ENCODE results near the gene SERTAD4.
"Not testable (repeated sequence)": the region's sequence is repeated elsewhere in the genome, so short reads cannot be mapped to it uniquely, and the experiment has no call there.

Gene SERTAD4

DNA sequence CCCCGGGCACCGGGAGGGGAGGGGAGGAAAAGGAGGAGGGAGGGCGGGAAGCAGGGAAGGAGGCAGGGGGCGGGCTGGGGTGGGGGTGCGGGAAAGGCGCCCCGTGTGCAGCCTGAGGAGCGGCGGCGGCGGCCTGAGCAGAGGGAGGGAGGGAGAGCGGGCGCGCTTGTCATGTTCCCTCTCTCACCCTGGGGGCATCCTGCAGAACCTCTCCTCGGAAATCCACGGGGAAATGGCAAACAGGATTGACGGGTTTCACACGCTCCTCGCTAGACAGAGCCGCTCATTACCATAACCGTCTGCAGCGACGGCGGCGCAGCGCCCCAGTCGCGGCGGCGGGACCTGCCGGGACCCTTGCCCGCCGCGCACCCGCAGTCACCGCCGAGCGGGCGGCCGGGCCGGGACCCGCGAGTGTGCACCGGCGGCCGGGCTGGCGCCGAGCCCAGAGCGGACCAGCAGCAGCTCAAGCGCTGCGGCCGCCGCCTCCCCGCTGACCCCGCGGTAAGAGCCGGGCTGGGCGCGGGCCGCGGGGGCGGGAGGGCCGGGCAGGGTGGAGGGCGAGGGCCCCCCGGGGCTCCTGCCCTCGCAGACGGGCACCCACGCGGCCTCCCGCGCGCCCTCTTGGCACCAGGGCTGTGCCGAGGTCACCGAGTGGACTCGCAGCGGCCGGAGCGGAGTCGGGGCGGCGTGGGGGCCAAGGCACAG is at the start of gene SERTAD4:
TSS of gene SERTAD4 (plus strand) at position 286 of the 705 bp plus-strand sequence. CDS start 5,165 bp downstream, outside the sequence.
- peak; percentile 71 to 92 for DNase-seq

DNA sequence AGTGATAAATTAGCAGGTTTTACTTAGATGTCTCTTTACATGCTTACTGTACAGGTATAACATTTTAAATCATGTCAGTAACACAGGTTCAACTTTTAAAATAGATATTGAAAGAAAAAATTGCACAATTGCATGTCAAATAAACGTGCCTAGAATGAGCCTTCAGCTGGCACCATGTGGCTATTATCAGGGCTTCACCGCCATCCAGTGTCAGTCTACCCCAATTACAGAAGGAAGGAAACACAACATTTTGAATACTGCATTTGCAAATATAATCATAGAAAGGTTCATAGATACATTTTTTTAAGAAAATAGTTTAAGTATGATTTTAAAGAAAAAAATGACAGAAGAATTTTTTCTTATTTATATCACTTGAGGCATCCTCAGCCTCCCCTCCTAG is 47.5 kb upstream of the SERTAD4 start:
- DNase-seq: no peak

DNA sequence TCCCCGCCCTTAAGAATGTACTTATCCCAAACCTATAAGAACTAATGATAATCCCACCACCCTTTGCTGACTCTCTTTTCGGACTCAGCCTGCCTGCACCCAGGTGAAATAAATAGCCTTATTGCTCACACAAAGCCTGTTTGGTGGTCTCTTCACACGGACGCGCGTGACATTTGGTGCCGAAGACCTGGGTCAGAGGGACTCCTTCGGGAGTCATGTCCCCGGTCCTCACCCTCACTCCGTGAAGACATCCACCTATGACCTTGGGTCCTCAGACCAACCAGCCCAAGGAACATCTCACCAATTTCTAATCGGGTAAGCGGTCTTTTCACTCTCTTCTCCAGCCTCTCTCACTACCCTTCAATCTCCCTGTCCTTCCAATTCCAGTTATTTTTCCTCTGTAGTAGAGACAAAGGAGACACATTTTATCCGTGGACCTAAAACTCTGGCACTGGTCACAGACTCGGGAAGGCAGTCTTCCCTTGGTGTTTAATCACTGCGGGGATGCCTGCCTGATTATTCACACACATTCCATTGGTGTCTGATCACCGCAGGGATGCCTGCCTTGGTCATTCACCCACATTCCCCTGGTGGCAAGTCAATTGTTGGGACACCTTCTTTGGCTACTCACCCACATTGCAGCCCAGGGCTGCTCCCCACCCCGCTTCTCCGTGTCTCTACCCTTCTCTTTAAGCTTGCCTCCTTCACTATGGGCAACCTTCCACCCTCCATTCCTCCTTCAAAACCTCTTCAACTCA is 44.6 kb upstream of the SERTAD4 start:
- not testable (repeated sequence) for DNase-seq

DNA sequence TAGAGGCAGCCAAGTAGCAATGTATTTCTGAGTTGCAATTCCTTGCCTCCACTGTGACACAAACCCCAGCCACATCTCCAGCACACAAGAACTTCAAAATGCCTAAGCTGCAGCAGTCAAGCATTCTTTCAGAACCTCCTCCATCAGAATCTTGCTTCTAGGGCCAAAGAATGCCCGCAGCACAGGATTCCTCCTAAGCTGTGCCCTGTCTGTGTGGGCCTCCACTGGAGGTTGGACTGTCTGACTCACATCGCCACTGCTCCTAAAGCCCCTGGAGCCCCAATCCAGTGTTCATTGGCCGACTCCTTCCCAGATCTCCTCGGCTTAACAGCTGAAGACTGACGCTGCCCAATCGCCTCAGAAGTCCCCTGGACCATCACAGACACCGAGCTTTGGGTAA is 43.2 kb upstream of the SERTAD4 start:
- no peak for DNase-seq

DNA sequence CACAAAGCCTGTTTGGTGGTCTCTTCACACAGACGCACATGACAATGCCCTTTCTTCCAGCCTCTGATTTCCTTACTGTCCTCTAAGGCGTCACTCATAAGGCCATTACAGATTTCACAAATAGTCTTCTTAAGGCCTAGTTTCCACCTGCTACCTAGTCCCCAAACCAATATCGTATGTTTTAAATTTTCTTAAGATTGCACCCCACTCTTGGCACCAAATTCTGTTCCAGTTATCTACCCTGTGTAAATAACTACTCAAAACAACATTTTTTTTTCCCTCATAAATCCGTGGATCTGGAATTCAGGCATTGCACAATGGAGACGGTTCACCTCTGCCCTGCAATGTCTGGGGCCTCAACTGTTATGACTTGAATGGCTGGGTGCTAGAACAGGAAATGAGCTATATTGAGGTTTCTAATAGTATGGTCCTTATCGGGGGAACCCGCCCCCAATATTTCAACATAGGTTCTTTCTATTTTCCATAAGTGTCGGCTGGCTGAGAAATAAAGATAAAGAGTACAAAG is 36.9 kb upstream of the SERTAD4 start:
- no peak for DNase-seq

DNA sequence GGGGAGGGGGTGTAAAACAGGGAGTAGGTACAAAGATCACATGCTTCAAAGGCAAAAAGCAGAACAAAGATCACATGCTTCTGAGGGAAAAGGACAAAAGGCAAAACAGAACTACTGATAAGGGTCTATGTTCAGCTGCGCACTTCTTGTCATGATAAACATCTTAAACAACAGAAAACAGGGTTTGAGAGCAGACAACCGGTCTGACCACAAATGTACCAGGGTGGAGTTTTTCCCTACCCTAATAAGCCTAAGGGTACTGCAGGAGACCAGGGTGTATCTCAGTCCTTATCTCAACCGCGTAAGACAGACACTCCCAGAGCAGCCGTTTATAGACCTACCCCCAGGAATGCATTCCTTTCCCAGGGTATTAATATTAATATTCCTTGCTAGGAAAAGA is 36.3 kb upstream of the SERTAD4 start:
- not testable (repeated sequence) for DNase-seq

DNA sequence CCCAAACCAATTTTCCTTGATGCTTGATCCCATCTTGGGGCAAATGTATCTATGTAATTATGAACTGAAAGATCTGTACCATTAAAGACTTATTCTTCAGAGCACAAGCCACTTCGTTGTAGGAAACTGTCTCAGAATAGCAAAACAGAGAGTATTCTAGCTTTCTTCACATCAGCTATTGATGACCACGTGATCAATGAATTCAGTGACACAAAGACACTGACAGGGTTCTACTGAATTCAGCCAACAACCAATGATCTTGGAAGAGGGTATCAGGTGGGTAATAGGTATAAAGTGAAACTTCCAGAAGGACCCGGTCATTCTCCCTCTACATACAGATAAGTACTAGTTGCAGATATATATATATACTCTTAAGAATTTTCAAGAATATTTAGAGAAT is 33.8 kb upstream of the SERTAD4 start:
- DNase-seq: no peak

DNA sequence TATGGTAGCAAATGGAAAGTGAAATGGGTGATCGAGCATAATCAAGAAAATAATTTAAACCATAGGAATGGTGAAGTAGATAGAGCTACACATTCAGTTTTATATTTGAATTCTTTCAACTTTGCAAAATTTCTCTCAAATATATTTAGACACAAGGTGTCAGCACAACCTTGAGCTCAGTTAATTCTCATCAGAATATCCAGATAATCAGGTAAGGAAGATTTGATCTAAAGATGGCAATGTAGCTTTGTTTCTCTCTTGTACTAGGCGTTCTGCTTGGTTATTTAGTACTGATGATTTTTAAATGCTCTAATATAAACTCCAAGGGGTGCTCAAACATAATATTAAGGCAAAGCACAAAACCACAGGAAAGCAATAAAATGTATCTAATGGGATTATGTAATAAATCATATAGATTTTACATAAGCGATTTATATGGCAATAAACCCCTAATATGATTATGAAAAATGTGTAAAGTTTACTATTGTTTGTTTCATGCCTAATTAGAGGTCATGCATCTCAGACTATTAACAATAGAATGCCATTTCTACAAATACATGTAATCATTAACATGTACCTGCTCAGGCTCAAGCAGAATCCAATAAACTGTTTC is 32.4 kb upstream of the SERTAD4 start:
- no peak for DNase-seq

DNA sequence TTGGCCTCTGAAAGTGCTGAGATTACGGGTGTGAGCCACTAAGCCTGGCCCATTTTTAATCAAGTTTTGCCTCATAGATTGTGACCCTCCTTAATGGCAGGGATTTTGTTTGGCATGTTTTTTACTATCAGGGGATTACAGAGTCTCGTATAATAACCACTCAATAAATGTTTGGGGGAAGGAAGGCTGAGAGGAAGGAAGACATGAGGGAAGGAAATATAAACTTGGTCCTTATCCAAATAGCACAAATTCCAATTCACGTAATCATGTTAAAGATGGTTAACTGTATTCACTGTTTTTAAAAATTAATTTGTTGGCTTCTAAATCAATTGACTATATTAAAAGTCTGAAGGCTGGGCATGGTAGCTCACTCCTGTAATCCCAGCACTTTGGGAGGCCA is 30.9 kb upstream of the SERTAD4 start:
- DNase-seq: no peak

DNA sequence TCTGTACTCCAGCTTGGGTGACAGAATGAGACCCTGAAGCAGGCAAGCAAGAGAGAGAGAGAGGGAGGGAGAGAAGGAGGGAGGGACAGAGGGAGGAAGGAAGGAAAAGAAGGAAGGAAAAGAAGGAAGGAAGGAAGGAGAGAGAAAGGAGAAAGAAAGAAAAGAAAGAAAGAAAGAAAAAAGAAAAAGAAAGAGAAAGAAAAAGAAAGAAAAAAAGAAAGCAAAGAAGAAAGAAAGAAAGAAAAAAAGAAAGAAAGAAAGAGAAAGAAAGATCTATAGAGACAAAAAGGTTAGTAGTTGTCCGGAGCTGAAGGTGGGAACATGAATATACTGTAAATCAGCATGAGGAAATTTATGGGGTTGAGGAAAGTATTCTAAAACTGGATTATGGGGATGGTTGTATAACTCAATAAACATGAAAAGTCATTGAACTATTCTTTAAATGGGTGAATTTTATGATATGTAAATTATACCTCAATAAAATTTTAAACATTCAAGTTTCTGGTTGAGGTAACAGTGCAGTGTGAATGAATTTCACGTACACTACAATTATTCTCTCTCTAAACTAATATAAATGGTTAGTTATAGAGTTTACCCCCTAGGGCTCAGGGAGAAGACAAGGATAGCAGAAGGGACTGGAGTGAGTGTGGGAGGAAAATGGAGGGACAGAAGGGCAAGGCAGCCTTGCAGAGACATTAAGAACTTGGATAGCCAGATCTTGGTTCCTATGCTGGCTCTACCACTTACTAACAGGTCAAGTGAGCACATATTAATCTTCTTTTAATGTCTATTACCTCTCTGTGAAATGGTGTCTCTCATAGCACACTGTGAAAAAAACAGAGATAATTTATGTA is 24.8 kb upstream of the SERTAD4 start:
- DNase-seq: no peak

DNA sequence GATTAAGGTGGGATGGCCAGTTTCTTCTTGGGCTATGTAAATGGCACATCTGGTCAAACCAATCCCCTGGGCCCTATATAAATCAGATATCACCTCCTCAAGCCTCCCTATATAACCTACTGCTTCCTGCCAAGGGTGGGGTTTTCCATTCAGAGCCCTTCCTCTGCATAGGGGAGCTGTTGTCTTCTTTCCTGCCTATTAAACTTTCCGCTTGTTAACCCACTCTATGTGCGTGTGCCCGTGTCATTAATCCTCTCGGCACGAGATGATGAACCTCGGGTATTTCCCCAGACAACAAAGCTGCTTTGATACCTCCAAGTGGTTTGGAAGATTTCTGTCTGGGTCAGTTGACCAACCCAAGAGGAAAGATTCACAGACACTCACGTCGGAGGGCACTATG is 19.3 kb upstream of the SERTAD4 start:
- no peak for DNase-seq

DNA sequence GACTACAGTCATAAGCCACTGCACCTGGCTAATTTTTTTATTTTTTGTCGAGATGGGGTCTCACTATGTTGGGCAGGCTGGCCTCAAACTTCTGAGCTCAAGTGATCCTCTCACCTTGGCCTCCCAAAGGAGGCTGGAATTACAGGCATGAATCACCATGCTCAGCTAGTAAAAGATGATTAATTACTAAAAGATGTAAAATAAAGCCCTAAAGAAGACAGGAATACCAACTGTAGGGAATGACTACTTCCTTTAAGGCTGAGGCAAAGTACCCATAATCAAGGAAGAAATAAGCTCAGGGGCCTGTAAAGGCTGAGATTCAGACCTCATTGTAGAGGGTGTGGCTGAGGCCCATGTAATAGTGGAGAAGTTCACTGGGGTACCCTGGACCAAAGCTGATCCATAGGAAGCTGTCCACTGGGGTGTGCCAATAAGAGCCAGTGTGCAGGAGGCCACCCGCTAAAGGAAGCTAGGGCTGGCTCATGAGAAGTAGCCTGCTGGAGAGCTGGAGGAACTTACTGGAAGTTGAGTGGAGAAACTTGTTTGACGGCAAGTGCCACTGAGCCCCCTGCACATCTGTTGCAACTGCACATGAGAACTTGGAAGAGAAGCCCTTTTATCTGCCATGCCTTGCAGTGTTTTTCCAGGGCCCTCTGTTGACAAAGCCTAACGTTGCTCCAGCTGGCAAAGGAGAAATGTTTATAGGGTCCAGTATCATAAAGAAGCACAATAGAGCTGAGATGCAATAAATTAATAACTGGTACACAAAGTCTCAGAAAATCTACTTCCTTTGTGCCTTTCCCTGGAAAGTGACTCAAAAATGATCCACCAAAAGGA is 17.8 kb upstream of the SERTAD4 start:
- DNase-seq: no peak

DNA sequence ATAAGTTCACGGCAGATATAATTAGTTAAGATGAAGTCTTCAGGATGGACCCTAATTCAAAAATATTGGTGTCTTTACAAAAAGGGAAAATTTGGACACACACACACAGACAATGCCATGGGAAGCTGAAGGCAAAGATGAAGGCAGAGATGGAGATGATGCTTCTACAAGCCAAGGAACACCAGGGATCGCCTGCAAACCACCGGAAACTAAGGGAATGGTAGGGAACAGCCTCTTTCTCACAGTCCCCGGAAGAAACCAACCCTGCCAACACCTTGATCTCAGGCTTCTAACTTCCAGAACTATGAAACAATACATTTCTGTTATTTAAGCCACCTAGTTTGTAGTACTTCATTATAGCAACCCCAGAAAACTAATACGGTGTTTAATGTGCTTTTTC is 15.1 kb upstream of the SERTAD4 start:
- DNase-seq: no peak

DNA sequence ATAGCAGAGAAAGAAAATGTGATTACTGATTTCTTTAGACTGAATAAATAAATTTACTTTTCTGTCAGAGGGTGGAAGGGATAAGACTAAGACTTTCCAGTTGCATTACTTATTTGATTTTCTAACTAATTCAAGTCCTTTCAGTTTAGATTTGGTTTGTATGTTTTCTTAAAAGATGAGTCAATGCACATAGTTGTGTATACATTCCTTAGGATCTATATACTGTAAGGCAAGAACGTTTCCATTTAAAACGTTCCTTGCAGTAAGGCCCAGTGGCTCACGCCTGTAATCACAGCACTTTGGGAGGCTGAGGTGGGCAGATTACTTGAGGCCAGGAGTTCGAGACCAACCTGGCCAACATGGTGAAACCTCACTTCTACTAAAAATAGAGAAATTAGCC is 14.5 kb upstream of the SERTAD4 start:
- DNase-seq: no peak

DNA sequence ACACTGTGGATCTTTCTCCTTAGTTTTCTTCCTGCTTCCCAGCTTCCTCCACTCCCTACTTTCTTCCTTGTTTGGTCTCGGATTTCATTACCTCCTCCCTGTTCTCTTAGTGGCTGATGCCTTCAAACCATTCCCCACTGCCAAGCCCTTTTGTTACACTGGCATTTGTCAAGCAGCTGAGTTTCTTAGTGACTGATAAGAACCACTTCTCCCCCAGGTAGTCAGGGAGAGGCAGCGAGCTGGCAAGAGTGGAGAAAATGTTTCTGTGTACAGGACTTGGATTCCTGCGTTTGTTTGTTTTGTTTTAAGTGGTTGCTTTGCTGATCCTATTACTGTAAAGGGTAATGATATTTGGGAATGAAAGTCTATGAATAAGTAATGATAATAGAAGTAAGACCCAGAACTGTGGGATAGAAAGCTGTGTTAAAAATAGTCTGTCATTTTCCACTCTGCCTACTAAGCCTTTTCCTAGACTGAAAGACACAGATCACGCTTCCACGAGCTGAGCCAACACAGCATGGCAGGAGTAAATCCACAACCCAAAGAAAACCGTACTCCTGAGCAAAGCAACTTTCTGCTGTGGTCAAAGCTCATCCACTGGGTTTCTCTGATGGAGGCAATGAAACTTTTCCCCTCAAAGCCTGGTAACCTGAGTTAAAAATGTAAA is 10.1 kb upstream of the SERTAD4 start:
- DNase-seq: no peak

DNA sequence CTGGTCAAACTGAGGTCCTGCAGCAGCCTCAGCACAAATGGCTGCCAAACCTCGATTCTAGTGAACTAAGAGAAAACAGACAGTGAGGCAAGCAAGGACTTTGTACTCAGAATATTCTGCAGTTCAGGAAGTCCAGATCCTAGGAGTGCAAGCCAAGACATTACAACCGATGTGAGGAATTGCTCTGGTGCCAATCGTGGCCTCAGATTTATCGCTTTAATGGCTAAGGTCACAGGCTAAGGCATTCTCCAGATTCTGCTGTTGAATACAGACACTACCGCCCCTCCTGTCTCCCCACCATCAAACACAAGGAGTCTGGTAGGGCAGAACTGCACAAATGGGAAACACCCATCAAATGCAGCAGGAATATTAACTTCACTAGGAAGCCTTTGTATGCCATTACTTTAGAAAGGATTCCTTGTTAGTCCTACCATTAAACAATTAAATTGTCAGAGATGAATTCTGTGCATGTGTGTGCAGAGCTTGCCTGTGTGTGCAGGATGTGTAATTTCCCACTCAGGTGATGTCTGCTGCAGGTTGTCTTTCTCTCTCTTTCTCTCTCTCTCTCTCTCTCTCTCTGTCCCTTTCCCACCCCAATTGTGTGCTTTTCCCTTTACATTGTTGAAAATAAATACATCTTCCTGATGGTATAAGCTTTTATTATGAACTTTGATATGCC is 9.2 kb upstream of the SERTAD4 start:
- no peak for DNase-seq

DNA sequence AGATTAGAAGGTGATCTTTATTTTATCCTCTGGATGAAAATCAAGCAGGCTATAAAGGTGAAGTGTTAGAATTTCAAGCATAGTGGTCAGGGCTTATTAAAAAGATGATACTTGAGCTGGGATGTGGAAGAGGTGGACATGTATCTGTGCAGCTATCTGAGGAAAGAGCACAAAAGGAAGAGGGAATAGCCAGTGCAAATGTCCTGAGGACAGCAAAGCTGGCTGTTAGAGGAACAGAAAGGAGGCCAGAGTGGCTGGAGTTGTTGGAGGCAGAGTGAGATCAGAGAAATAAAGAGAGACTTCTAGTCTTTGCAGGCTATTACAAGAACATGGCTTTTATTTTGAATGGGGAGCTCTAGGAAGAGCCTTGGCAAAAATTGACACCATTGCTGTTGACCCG is 4.4 kb upstream of the SERTAD4 start:
- no peak for DNase-seq

DNA sequence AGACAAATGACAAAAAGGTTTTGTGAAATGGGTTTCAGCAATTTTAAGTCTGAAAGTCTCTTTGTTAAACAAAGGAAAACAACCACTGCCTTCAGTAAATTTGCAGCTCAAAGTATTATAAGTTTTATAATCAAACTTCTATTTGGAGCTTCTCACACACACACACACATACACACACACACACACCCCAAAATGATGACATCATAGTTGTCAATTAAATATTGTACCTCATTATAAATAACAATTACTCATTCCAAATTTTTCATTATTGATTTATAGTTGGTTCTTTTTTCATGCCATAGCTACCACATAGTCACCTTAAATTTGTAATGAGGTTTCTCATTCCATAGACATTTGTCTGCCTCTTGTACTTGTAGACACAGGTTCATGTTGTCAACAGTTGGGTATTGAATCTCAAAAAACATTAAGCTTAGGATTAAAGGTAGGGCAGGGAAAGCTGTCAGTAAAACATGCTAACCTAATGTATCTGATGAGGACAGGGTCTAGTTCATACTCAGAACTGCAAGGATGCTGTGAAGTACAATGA is 2.4 kb upstream of the SERTAD4 start:
- no peak for DNase-seq

DNA sequence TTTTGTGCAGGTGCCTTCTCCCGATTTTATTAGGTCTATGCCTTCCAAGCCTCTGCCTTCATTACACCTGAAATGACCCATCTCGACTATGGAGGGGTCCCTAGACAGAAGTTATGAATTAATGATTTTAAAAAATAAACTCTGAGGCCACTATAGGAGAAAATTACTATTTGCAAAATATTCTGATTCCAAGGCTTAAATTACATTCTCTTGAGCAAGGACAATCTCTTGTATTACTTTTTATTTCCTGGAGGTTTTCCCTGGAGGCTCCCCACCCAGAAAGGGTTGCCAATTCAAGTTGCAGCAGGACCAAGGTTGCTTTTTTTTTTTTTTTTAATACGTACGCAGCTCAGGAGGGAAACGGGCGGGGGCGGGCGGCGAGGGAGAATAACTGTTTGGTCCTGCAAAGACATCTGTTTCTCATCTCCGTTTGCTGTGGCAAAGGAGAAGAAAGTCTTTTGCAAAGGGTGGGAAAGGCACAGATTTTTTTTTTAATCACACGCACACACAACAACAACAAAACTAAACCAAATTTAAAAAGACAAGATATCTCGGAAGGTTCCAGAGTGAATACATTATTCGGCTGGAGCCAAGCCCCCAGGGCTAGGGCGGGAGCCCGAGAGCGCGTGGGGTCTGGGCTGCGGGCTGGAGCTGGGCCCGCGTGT is 618 bp upstream of the SERTAD4 start:
- DNase-seq: peak in 1 of 2 experiments; percentile 45

DNA sequence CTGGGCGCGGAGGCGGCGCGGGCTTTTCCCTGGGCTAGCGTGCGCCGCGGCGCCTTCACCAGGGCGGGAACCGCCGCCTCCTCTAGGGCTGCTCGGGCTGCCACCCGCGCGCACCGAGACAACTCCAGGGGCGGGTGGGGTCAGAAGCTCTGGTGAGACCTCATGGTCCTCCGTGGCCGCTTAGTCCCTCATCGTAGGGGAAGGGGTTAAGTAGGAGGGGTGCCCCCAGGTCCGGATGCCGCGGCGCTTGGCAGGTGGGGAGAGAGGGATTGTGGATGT is 559 bp downstream of the SERTAD4 start:
- peak; percentile 45 to 67 for DNase-seq

Measured in NCI-H526 (cell line).